K562 (cell line): ENCODE measurements around the gene CDYL2. TPM values are rescaled to one million over a fixed set of nuclear protein-coding genes. Genes with fewer than 3 reads are reported as not detected.

Experiments
- ATAC-seq: fragments of 200-7000 bp; cut with Tn5 transposase; 3 replicates; pipeline ENCODE4 v1.9.1; 2020; ENCODE audit warnings: moderate library complexity
- BruUV-seq: library from RNA; stranded (reverse); fragments of 400-500 nt; replicated peaks from 2 replicates; lab custom pipeline; 2021; lab: Mats Ljungman, UMichigan
- CTCF ChIA-PET: fragments of 300-600 bp; formaldehyde crosslinking; extraction: SDS; loops from one replicate; lab custom pipeline; 2021; ENCODE audit warnings: low intra/inter-chr PET ratio; lab: Yijun Ruan, JAX
- POLR2A ChIA-PET: fragments of 300-600, 350-650 bp; sonication (Branson Sonifier 250); formaldehyde crosslinking; extraction: SDS; loops from one replicate; lab custom pipeline; 2021; ENCODE audit warnings: antibody characterized with exemption, inconsistent platforms; lab: Yijun Ruan, JAX
- DNase-seq, 4 experiments: peaks; one replicate each; pipeline versions ENCODE4 v3.0.0 to v3.0.0-alpha.2; 2011 to 2018; ENCODE audit warnings: low spot score in 3 of 4, mixed read lengths in 3 of 4; ENCODE audit errors: extremely low read depth in 1 of 4
- FAIRE-seq: peaks from 2 replicates; lab custom pipeline; 2011; peaks lifted over from hg19 to GRCh38; lab: Jason Lieb, UNC
- H2AFZ ChIP-seq: 2 replicates; pipeline ENCODE4 v1.6.0; 2011; ENCODE audit warnings: low read depth, low read length, control low read depth, inconsistent platforms
- H3K27ac ChIP-seq: fragments of 200-600 bp; 3 replicates; pipeline ENCODE4 v1.8.0; 2011; ENCODE audit warnings: low read depth, mild to moderate bottlenecking, control low read depth, inconsistent platforms, low read length, moderate library complexity, mixed read lengths; ENCODE audit errors: extremely low read depth
- H3K27me3 ChIP-seq, 2 experiments: fragments of 300-600 bp in 1 of 2; 2 replicates in 1 of 2; 3 replicates in 1 of 2; pipeline versions ENCODE4 v1.6.0 to v1.8.0; 2011; ENCODE audit warnings: inconsistent platforms in 2 of 2, low read length in 2 of 2, mild to moderate bottlenecking in 1 of 2, mixed read lengths in 1 of 2, moderate library complexity in 1 of 2; ENCODE audit not compliant: control insufficient read depth in 2 of 2, insufficient read depth in 2 of 2
- H3K36me3 ChIP-seq: fragments of 300-600 bp; 3 replicates; pipeline ENCODE4 v1.8.0; 2011; ENCODE audit warnings: mild to moderate bottlenecking, low read length, inconsistent platforms; ENCODE audit not compliant: control insufficient read depth, insufficient read depth
- H3K4me1 ChIP-seq, 2 experiments: fragments of 200-600 bp in 1 of 2; replicated peaks in 1 of 2; 2 replicates in 1 of 2; 3 replicates in 1 of 2; pipeline versions ENCODE4 v1.5.1 to v1.8.0; 2011; ENCODE audit warnings: inconsistent platforms in 2 of 2, low read length in 2 of 2, mild to moderate bottlenecking in 1 of 2, mixed read lengths in 1 of 2, moderate library complexity in 1 of 2; ENCODE audit not compliant: control insufficient read depth in 2 of 2, insufficient read depth in 2 of 2
- H3K4me2 ChIP-seq: 2 replicates; pipeline ENCODE4 v1.6.1; 2011; ENCODE audit warnings: low read length, control low read depth, inconsistent platforms, mixed read lengths; ENCODE audit not compliant: insufficient read depth
- H3K4me3 ChIP-seq: fragments of 200-600 bp; sonication (generic), shearing (Covaris generic); 2 replicates; pipeline ENCODE4 v1.5.1; 2016; ENCODE audit warnings: control low read depth, inconsistent platforms
- H3K79me2 ChIP-seq: fragments of 200-600 bp; 3 replicates; pipeline ENCODE4 v1.8.0; 2011; ENCODE audit warnings: low read length, inconsistent platforms; ENCODE audit not compliant: control insufficient read depth, insufficient read depth
- H3K9ac ChIP-seq, 2 experiments: 2 replicates each; pipeline versions ENCODE4 v1.6.0 to v1.6.1; 2011; ENCODE audit warnings: low read depth in 2 of 2, low read length in 2 of 2, control low read depth in 1 of 2, inconsistent platforms in 1 of 2, mild to moderate bottlenecking in 1 of 2, mixed read lengths in 1 of 2; ENCODE audit not compliant: insufficient read depth in 1 of 2
- H3K9me1 ChIP-seq: one replicate; pipeline ENCODE4 v1.6.0; 2011; ENCODE audit warnings: inconsistent platforms, mild to moderate bottlenecking, low read length, moderate library complexity; ENCODE audit not compliant: control insufficient read depth, insufficient read depth
- H3K9me3 ChIP-seq: replicated peaks from 2 replicates; pipeline ENCODE4 v1.5.1; 2011; ENCODE audit warnings: low read depth, low read length, inconsistent platforms; ENCODE audit not compliant: control insufficient read depth, insufficient read depth
- H4K20me1 ChIP-seq: replicated peaks from 2 replicates; pipeline ENCODE4 v1.6.1; 2011; ENCODE audit warnings: low read length, inconsistent platforms, mixed read lengths; ENCODE audit not compliant: control insufficient read depth, insufficient read depth
- ATF7 ChIP-seq: fragments of 450-650 bp; IDR thresholded peaks from 2 replicates; pipeline ENCODE4 v1.7.1; 2014; ENCODE audit warnings: mild to moderate bottlenecking, moderate library complexity
- FOXP1 ChIP-seq: sonication (generic); formaldehyde crosslinking; IDR thresholded peaks from 2 replicates; pipeline ENCODE4 v1.8.0; 2022; ENCODE audit warnings: mild to moderate bottlenecking, missing genetic modification reagents
- FOXP4 ChIP-seq: sonication (generic); formaldehyde crosslinking; IDR thresholded peaks from 2 replicates; pipeline ENCODE4 v1.8.0; 2022; ENCODE audit warnings: mild to moderate bottlenecking, missing genetic modification reagents, borderline replicate concordance
- HNRNPUL1 ChIP-seq: fragments of 200-400 bp; formaldehyde crosslinking; IDR thresholded peaks from 2 replicates; pipeline ENCODE4 v1.6.1; 2017; ENCODE audit warnings: low read length
- KLF16 ChIP-seq: IDR thresholded peaks from 2 replicates; pipeline ENCODE4 v1.6.1; 2016; ENCODE audit warnings: antibody characterized with exemption
- NFE2L1 ChIP-seq: fragments of 450-650 bp; IDR thresholded peaks from 2 replicates; pipeline ENCODE4 v1.6.1; 2016; ENCODE audit warnings: missing genetic modification characterization, low read depth, mild to moderate bottlenecking, missing compliant biosample characterization, moderate library complexity, borderline replicate concordance
- POLR3A ChIP-seq: IDR thresholded peaks from 2 replicates; pipeline ENCODE4 v1.6.1; 2011; ENCODE audit warnings: borderline replicate concordance, mild to moderate bottlenecking, moderate library complexity; ENCODE audit not compliant: insufficient read length, insufficient read depth; ENCODE audit errors: extremely low read depth
- SMC3 ChIP-seq: conservative IDR thresholded peaks from 2 replicates; pipeline ENCODE4 v1.6.1; 2011; ENCODE audit warnings: low read depth, low read length, improper control_type of control experiment; ENCODE audit not compliant: insufficient read depth
- TAL1 ChIP-seq: fragments of 450-650 bp; IDR thresholded peaks from 2 replicates; pipeline ENCODE4 v1.6.1; 2016; ENCODE audit warnings: mild to moderate bottlenecking
- ZNF512 ChIP-seq: IDR thresholded peaks from 2 replicates; pipeline ENCODE4 v1.6.1; 2016; ENCODE audit warnings: missing genetic modification characterization, missing compliant biosample characterization
- ZNF551 ChIP-seq: fragments of 250-450 bp; sonication (Bioruptor Pico); IDR thresholded peaks from 2 replicates; pipeline ENCODE4 v1.5.0; 2021; ENCODE audit warnings: mild to moderate bottlenecking, moderate library complexity
- WGBS: fragments of 100-300 bp; shearing (Covaris generic); methylation state at CpG from one replicate; pipeline ENCODE4 v1.1.6; 2016; ENCODE audit warnings: low coverage, mixed read lengths; ENCODE audit not compliant: insufficient coverage; ENCODE audit errors: missing lambda C conversion rate; 5-methylcytosine and 5-hydroxymethylcytosine counted together
- in situ Hi-C: fragments of 300-500 bp; cut with MboI; formaldehyde crosslinking; loops from 4 replicates; pipeline ENCODE4 v1.15.0; 2018; ENCODE audit warnings: inconsistent platforms, mixed read lengths
- intact Hi-C: fragments of 100-400 bp; cut with micrococcal nuclease; formaldehyde crosslinking; loops from 2 replicates; pipeline ENCODE4 v1.14.2; 2022
- polyA plus RNA-seq, 8 experiments: library from polyadenylated mRNA; depleted of rRNA in 4 of 8; stranded (reverse) in 5 of 8; unstranded in 3 of 8; fragments of >200 nt; fragmentation: Nextera tagmentation in 2 of 8; fragmentation: Illumina TruSeq in 1 of 8; extraction: Ambion mirVana in 2 of 8; extraction: Trizol in 1 of 8; gene quantifications; 2 replicates each; pipeline versions ENCODE4 v1.2.1 to v1.2.3, GENCODE V29; 2011 to 2014; ENCODE audit warnings: inconsistent platforms in 1 of 8, missing spikeins in 1 of 8
- total RNA-seq, 7 experiments: library from RNA; depleted of rRNA in 6 of 7; stranded (reverse); fragments of >200 nt in 6 of 7; fragmentation: Illumina TruSeq in 2 of 7; extraction: Trizol in 2 of 7; gene quantifications; 2 replicates each; pipeline versions ENCODE4 v1.2.1 to v1.2.3, GENCODE V29; 2011 to 2021; ENCODE audit warnings: low replicate concordance in 1 of 7
- TF ChIP-seq, protein P1 (sequence below): fragments of 200-800 bp; sonication (Bioruptor generic); IDR thresholded peaks from 2 replicates; pipeline ENCODE4 v1.6.1; 2017; ENCODE audit warnings: missing genetic modification characterization, missing compliant biosample characterization
- TF ChIP-seq, protein P2 (sequence below), 2 experiments: fragments of 200-800 bp in 1 of 2; sonication (Bioruptor generic) in 1 of 2; sonication (generic) in 1 of 2; formaldehyde crosslinking in 1 of 2; IDR thresholded peaks in 1 of 2; conservative IDR thresholded peaks in 1 of 2; 2 replicates each; pipeline versions ENCODE4 v1.5.0 to v1.6.1; 2016 to 2020; ENCODE audit warnings: missing compliant biosample characterization in 1 of 2, missing genetic modification characterization in 1 of 2, missing genetic modification reagents in 1 of 2

CDYL2 gene
- total and polyA plus RNA-seq, 9 of the 15 experiments (the other 6 are each of a cell fraction or from before 2014, with no cell fraction given), result under 0.01 to 0.04 (median 0.01) TPM; not detected in 6

- Histone ChIP-seq H2AFZ (no peak overlapping the region), H3K27me3 (no peaks in the 10 kb centered on the region; a peak in 1 of 5 replicates), H4K20me1 (no peaks in the 10 kb centered on the region), H3K9ac (no peak overlapping the region), H3K9me3 (no peaks in the 10 kb centered on the region), H3K4me3 (no peak overlapping the region), H3K27ac (no peak overlapping the region), H3K4me2 (no peak overlapping the region), H3K9me1 (no peaks in the 10 kb centered on the region), H3K36me3 (no peaks in the 10 kb centered on the region), H3K4me1 (no peaks in the 10 kb centered on the region), H3K79me2 (no peaks in the 10 kb centered on the region)
- in situ Hi-C loops (no loop called here), intact Hi-C loops (loop anchor here (1.0 kb wide), 1 partner anchor 297 kb away; no protein-coding TSS in a partner anchor)
- ATAC-seq, result peak; percentile 60; the same call in 2 of the 3 replicates
- FAIRE-seq, result peak; percentile 82
- BruUV-seq, result no TSS peak
- ChIA-PET POLR2A (no interaction called here), CTCF (interaction anchor here (1.8 kb wide), 1 partner anchor 298 kb away, joined by 7 read pairs; no protein-coding TSS in a partner anchor)
- DNase-seq, result peak; percentile 46 to 66 (median 46)
- WGBS, result under 1% methylated on average over 5 of the region's 5 CpGs
- peak; percentile 91 for TF ChIP-seq ZNF512 (tag)
- TF ChIP-seq FOXP1 (CRISPR knock-in tag), result no peak
- TF ChIP-seq NFE2L1 (tag), result no peak
- no peak for TF ChIP-seq FOXP4 (CRISPR knock-in tag)
- 0 out of 2 replicates have a peak, but pooled peaks have one; percentile 49 for TF ChIP-seq KLF16
- TF ChIP-seq TAL1, result no peak
- TF ChIP-seq SMC3, result 0 out of 2 replicates have a peak, but pooled peaks have one; percentile 20
- no peak for TF ChIP-seq HNRNPUL1
- TF ChIP-seq ATF7, result no peak
- TF ChIP-seq, protein P1, sequence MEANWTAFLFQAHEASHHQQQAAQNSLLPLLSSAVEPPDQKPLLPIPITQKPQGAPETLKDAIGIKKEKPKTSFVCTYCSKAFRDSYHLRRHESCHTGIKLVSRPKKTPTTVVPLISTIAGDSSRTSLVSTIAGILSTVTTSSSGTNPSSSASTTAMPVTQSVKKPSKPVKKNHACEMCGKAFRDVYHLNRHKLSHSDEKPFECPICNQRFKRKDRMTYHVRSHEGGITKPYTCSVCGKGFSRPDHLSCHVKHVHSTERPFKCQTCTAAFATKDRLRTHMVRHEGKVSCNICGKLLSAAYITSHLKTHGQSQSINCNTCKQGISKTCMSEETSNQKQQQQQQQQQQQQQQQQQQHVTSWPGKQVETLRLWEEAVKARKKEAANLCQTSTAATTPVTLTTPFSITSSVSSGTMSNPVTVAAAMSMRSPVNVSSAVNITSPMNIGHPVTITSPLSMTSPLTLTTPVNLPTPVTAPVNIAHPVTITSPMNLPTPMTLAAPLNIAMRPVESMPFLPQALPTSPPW, result no peak
- TF ChIP-seq, protein P2, sequence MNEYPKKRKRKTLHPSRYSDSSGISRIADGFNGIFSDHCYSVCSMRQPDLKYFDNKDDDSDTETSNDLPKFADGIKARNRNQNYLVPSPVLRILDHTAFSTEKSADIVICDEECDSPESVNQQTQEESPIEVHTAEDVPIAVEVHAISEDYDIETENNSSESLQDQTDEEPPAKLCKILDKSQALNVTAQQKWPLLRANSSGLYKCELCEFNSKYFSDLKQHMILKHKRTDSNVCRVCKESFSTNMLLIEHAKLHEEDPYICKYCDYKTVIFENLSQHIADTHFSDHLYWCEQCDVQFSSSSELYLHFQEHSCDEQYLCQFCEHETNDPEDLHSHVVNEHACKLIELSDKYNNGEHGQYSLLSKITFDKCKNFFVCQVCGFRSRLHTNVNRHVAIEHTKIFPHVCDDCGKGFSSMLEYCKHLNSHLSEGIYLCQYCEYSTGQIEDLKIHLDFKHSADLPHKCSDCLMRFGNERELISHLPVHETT (CRISPR knock-in tag; conservative IDR thresholded peaks at IDR 0.05 in 1 of 2, IDR thresholded peaks at IDR 0.05 in 1 of 2), result no peak
- no peak for TF ChIP-seq POLR3A
- no peak for TF ChIP-seq ZNF551 (CRISPR knock-in tag)
These were observed 20.4 kb upstream of the CDYL2 start for GRCh38 chr16:80824623-80825364.
